Esophagus mucosa (tissue), 1 donor: ENCODE results near the gene CDK7. TPM values are rescaled to one million over a fixed set of nuclear protein-coding genes. Genes with fewer than 3 reads are reported as not detected.

ENCODE experiments used
- ATAC-seq: fragments of 200-7000 bp; cut with Tn5 transposase; one replicate; pipeline ENCODE4 v1.9.1; 2020
- total RNA-seq: library from RNA; stranded (reverse); gene quantifications from one replicate; pipeline ENCODE4 v1.2.4, GENCODE V29; 2023
- donor health status: DM: yes; HTN: yes; CAD: no.

CDK7 gene
- total RNA-seq, 1 donor from 2014 or later, result 31.7 TPM

- ATAC-seq, result peak; percentile 48
These were observed 60.5 kb downstream of the CDK7 start for GRCh38 chr5:69295088-69295754.

- ATAC-seq, result no peak
These were observed 64.9 kb downstream of the CDK7 start for GRCh38 chr5:69299625-69300024.

- ATAC-seq, result no peak
These were observed 66.0 kb downstream of the CDK7 start for GRCh38 chr5:69300537-69301203.

GRCh38 chr5:69305512-69305911, 70.8 kb downstream of the CDK7 start:
- ATAC-seq, result no peak

GRCh38 chr5:69308046-69308553, 73.4 kb downstream of the CDK7 start:
- ATAC-seq, result no peak

GRCh38 chr5:69309380-69309779, 74.7 kb downstream of the CDK7 start:
- ATAC-seq, result no peak

- no peak for ATAC-seq
These were observed 77.9 kb downstream of the CDK7 start for GRCh38 chr5:69312459-69313160.

- no peak for ATAC-seq
These were observed 78.7 kb downstream of the CDK7 start for GRCh38 chr5:69313428-69313827.

- no peak for ATAC-seq
These were observed 81.3 kb downstream of the CDK7 start for GRCh38 chr5:69315972-69316371.

GRCh38 chr5:69317391-69317790, 82.7 kb downstream of the CDK7 start:
- no peak for ATAC-seq

- ATAC-seq, result no peak
These were observed 91.7 kb downstream of the CDK7 start for GRCh38 chr5:69326365-69326764.

Other genes starting within 250 kb of the CDK7 start
- gene SLC30A5, start 140.9 kb upstream of the CDK7 start, total RNA-seq, result 26.9 TPM
- 80.3 TPM for gene CCNB1, start 67.7 kb upstream of the CDK7 start, total RNA-seq
- gene CENPH, start 45.3 kb upstream of the CDK7 start, total RNA-seq, result 9.8 TPM
- 5.2 TPM for gene CCDC125, start 97.9 kb downstream of the CDK7 start, total RNA-seq
- gene AK6, start 134.6 kb downstream of the CDK7 start, total RNA-seq, result 15.6 TPM
- 49.7 TPM for gene TAF9, start 134.6 kb downstream of the CDK7 start, total RNA-seq
- gene RAD17, start 134.9 kb downstream of the CDK7 start, total RNA-seq, result 14.0 TPM
- 25.7 TPM for gene MARVELD2, start 180.2 kb downstream of the CDK7 start, total RNA-seq